Fibroblast of pulmonary artery (primary cell): Measurements from ENCODE around the gene BMPER.

Experiments used
- DNase-seq: peaks from one replicate; pipeline ENCODE4 v3.0.0-alpha.2; 2010; ENCODE audit warnings: low read depth
- H3K4me3 ChIP-seq: replicated peaks from 2 replicates; pipeline ENCODE4 v1.5.1; 2011; ENCODE audit warnings: low read depth, mild to moderate bottlenecking, control low read depth, low read length, moderate library complexity
- TF ChIP-seq, protein P1 (sequence below): IDR thresholded peaks from 2 replicates; pipeline ENCODE4 v1.5.1; 2011; ENCODE audit warnings: mild to moderate bottlenecking, control low read depth, low read length, inconsistent platforms; ENCODE audit errors: missing control alignments

The BMPER gene

DNA sequence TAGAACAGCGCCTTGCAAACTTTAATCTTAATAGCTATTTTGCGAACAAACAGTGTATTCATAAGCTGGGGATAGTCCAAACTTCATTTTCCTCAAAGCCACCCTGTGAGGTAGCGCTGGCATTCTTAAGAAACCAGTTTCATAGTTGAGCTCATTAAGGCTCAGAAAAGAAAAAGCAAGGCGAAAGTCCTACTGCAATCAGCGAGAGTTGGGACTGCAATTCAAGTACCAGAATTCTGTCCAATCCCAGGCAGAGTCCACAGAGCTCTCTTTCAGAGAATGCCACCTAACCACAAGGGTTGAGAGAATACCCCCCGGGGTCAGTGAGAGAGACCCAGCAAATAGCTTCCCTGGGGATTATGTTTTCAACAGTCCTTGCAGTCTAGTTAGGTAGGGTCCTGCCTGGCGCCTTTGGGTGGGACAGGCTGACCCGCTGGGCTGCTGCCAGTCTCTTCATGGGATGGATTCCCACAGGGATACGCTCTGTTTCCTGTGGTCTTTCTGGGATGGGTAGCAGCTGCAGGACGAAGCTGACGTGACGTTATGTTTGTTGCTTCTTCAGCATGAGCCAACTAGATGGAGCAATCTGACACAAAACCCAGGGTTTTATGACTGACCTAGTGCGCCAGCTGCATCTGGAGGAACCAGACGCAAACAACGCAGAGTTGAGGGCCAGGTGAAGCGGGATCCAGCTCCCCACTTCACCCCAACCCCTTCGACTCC lies 16.0 kb downstream of the BMPER start:
- DNase-seq = no peak
- no peak overlapping the region for H3K4me3 ChIP-seq
- TF ChIP-seq, protein P1, sequence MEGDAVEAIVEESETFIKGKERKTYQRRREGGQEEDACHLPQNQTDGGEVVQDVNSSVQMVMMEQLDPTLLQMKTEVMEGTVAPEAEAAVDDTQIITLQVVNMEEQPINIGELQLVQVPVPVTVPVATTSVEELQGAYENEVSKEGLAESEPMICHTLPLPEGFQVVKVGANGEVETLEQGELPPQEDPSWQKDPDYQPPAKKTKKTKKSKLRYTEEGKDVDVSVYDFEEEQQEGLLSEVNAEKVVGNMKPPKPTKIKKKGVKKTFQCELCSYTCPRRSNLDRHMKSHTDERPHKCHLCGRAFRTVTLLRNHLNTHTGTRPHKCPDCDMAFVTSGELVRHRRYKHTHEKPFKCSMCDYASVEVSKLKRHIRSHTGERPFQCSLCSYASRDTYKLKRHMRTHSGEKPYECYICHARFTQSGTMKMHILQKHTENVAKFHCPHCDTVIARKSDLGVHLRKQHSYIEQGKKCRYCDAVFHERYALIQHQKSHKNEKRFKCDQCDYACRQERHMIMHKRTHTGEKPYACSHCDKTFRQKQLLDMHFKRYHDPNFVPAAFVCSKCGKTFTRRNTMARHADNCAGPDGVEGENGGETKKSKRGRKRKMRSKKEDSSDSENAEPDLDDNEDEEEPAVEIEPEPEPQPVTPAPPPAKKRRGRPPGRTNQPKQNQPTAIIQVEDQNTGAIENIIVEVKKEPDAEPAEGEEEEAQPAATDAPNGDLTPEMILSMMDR = no peak

DNA sequence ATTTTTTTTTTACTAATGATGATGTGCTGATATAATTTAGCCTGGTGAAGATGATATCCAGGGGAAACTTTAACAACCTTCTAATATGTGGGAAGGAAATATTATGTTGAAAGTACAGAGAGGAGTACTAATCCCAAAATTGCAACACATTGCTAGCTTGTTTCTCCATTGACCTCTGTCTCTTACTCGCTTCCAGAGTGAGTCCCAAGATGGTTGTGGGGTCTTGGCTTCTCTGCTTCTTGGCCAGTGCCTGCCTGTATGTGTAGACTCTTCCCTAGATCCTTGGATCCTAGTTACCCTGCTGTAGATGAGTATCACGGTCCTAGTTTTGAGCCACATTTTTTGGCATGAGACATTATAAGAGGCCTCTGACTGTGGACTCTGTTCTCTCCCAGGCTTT lies 17.5 kb downstream of the BMPER start:
- no peak for DNase-seq
- no peak overlapping the region for H3K4me3 ChIP-seq
- TF ChIP-seq, protein P1 = no peak

DNA sequence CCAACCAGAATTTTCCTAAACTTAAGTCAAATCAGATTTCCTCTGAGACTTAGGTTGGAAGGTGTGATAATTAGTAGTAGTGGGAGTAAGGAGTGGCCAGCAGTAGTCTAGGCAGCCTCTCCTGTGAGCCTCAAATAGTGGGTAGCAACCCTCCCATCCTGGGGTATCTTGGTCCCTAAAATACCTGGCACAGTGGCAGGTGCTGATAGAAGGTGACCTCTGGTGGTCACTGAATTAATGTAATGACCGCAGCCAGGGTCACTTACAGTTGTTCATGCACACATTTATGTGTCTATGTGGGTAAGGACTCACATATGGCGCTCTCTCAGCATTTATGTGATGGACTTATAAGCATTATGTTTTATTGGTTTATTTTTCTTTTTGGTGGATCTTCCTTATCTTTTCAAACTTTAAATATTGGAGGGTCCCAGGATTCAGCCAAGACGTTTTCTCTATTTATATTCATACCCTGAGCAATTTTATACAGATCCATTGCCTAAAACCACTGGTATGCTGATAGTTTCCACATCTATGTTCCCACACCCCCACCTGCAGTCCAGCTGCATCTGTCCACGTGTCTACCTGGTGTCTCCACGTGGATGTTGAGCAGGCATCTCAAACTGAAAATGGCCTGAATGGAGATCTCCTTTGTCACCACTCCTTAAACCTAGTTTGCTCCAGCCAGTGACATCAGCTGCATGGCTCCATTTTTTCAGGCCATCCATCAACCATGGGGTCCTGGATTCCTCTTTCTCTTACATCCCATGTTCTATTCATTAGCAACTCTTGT lies 18.3 kb downstream of the BMPER start:
- no peak overlapping the region for H3K4me3 ChIP-seq
- no peak for DNase-seq
- TF ChIP-seq, protein P1 = no peak

DNA sequence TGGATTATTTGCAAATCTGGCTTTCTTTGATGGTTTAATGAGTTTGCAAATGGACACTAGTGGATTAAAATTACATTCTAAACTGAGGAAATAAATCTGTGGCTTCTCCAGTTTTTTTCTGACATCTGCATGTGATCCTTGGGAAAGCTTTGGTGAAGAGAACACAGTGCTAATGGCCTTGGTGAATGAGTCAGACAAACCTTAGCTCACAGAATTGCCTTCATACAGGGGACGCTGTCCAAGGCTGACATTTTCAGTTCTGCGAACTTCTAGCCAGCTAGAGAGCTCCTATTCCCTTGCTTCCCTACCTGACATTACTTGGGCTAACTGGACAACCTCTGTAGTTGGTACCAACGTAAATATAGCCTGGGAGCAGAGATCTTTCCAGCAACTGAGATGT lies 21.2 kb downstream of the BMPER start:
- TF ChIP-seq, protein P1 = no peak

DNA sequence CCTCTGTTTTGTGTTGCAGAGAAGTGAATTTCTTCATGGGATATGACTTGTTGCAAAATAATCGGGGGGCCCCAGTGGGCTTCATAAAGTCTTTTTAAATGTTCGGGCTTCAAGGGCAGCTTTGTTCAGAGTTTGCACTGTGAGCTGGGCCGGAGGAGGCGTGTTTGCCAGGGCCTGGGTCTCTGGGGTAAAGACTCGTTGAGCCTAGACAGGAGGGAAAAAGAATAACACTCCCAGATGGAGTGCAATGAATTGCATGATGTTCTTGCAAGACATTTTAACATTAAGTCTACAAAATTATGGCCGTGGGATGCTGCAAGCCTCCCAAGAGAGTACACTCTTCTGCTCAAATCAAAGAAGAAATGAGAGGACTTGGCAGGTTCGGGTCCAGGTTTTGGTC lies 23.6 kb downstream of the BMPER start:
- no peak for DNase-seq
- no peak overlapping the region for H3K4me3 ChIP-seq
- TF ChIP-seq, protein P1 = no peak

More for the DNA sequence above, 21.2 kb downstream of the BMPER start:
- no peak for DNase-seq
- no peak overlapping the region for H3K4me3 ChIP-seq

DNA sequence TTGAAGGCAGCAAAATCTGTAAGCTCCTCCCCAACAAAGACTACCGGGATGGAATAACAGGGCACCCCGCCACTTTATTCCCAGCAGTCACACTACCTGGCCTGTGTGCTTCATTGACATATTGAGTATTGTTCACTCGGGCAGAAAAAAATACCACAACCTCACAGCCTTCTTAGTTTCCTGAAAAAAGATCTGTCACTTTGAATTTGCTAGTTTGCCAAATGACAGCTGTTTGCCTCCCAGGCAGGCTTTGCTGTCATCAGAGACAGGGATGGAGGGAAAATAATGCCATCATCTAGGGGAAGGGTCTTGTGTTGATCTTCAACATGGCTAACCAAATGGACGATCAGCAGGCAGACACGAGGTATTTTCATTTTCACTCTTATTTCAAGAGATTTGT lies 26.9 kb downstream of the BMPER start:
- TF ChIP-seq, protein P1 = no peak
- no peak overlapping the region for H3K4me3 ChIP-seq
- DNase-seq = no peak
